HT1080 (cell line): ENCODE results near the gene ACADS. TPM values are rescaled to one million over a fixed set of nuclear protein-coding genes. Genes with fewer than 3 reads are reported as not detected.

Experiments
- total RNA-seq: library from RNA; depleted of rRNA; stranded (reverse); fragments of >200 nt; shearing (Covaris generic); gene quantifications from 2 replicates; pipeline ENCODE4 v1.2.3, GENCODE V29; 2014; rRNA removed

ACADS gene
- total RNA-seq, 1 experiment from 2014 or later = 5.6 TPM

Other genes with a start within 250 kb of the ACADS start
- gene DYNLL1, start 229.7 kb upstream of the ACADS start, total RNA-seq = 510 and 696 TPM in 2 replicates
- 50.4 and 52.0 TPM in 2 replicates for gene COQ5, start 196.7 kb upstream of the ACADS start, total RNA-seq
- gene RNF10, start 191.5 kb upstream of the ACADS start, total RNA-seq = 35.1 and 43.3 TPM in 2 replicates
- gene POP5, start 144.4 kb upstream of the ACADS start, total RNA-seq = 58.9 and 60.4 TPM in 2 replicates
- gene CABP1, start 85.2 kb upstream of the ACADS start, total RNA-seq = not detected in 2 replicates
- gene MLEC, start 38.7 kb upstream of the ACADS start, total RNA-seq = 98.3 and 99.4 TPM in 2 replicates
- gene UNC119B, start 15.4 kb upstream of the ACADS start, total RNA-seq = 11.1 and 11.2 TPM in 2 replicates
- gene SPPL3, start 178.5 kb downstream of the ACADS start, total RNA-seq = 3.6 and 17.0 TPM in 2 replicates